ENCODE data around the gene CTDNEP1.

DNA sequence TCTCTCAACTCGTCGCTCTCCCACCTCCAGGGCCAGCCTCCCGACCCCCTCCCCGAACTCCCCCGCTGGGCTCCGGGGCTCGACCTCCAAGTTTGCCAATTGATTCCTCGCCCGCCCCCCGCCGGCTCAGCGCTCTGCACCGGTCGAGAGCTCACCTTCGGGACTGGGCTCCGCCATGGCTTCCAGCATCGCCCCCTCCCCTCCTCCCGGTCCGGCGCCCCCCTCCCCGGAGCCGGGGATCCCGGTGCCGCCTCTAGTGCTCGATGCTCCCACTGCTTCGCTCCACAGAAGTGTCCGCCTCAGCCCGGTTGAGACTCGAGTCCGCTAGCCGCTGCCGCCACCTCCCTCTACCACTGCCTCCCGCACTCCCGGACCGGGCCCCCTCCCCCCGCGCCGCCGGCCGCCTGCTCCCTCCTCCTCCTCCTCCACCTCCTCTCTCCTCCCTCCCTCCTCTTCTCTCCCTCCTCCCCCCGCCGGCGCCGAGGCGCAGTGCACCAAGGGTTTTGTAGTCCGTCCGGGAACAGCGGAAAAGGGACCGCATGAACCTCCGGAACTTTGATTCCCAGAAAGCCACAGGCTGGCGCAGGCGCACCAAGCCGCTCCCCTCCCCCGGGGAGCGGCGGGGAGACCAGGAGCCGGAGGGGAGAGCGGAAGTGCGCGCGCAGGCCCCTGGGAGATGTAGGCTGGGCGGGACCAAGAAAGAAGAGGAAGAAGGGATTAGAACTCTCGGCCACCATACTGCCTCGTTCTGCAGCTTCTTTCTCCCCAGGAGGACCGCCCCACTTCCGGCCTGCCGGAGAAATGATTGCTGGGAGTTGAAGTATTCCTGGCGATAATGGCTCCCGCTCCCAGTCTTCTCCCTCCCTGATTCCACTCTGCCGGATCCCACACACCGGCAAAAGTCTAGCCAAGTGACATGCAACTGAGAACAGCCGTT is 12.2 kb downstream of the CTDNEP1 start, which contains the start of gene PHF23:
- TF ChIP-seq, protein P1, sequence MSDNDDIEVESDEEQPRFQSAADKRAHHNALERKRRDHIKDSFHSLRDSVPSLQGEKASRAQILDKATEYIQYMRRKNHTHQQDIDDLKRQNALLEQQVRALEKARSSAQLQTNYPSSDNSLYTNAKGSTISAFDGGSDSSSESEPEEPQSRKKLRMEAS (IDR thresholded peaks at IDR 0.05): peak; percentile 52; the same call in 1 of the 2 replicates
- TF ChIP-seq YY1 (IDR thresholded peaks at IDR 0.05; ENCODE audit: low read depth): peak; percentile 85
- TF ChIP-seq, protein P2, sequence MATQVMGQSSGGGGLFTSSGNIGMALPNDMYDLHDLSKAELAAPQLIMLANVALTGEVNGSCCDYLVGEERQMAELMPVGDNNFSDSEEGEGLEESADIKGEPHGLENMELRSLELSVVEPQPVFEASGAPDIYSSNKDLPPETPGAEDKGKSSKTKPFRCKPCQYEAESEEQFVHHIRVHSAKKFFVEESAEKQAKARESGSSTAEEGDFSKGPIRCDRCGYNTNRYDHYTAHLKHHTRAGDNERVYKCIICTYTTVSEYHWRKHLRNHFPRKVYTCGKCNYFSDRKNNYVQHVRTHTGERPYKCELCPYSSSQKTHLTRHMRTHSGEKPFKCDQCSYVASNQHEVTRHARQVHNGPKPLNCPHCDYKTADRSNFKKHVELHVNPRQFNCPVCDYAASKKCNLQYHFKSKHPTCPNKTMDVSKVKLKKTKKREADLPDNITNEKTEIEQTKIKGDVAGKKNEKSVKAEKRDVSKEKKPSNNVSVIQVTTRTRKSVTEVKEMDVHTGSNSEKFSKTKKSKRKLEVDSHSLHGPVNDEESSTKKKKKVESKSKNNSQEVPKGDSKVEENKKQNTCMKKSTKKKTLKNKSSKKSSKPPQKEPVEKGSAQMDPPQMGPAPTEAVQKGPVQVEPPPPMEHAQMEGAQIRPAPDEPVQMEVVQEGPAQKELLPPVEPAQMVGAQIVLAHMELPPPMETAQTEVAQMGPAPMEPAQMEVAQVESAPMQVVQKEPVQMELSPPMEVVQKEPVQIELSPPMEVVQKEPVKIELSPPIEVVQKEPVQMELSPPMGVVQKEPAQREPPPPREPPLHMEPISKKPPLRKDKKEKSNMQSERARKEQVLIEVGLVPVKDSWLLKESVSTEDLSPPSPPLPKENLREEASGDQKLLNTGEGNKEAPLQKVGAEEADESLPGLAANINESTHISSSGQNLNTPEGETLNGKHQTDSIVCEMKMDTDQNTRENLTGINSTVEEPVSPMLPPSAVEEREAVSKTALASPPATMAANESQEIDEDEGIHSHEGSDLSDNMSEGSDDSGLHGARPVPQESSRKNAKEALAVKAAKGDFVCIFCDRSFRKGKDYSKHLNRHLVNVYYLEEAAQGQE (IDR thresholded peaks at IDR 0.05; ENCODE audit: low read depth): no peak
- TF ChIP-seq RAD21 (IDR thresholded peaks at IDR 0.05; ENCODE audit: low read depth): no peak
- TF ChIP-seq TCF12 (IDR thresholded peaks at IDR 0.05; ENCODE audit: low read depth): peak; percentile 73
- no peak for TF ChIP-seq TEAD4 (IDR thresholded peaks at IDR 0.05)
- TF ChIP-seq CEBPB (IDR thresholded peaks at IDR 0.05): no peak
- TF ChIP-seq EP300 (IDR thresholded peaks at IDR 0.05; ENCODE audit: borderline replicate concordance): no peak
- peak; percentile 84 for TF ChIP-seq ZBTB7A (IDR thresholded peaks at IDR 0.05; ENCODE audit: low read depth)
- 0 out of 2 replicates have a peak, but pooled peaks have one; percentile 9 for TF ChIP-seq NFIC (IDR thresholded peaks at IDR 0.05)
- peak; percentile 73 for TF ChIP-seq TAF1 (IDR thresholded peaks at IDR 0.05; ENCODE audit: low read depth)
- no peak; the same call in 1 of the 2 replicates for TF ChIP-seq CREB1 (IDR thresholded peaks at IDR 0.05; ENCODE audit: low read depth)
- TF ChIP-seq, protein P3, sequence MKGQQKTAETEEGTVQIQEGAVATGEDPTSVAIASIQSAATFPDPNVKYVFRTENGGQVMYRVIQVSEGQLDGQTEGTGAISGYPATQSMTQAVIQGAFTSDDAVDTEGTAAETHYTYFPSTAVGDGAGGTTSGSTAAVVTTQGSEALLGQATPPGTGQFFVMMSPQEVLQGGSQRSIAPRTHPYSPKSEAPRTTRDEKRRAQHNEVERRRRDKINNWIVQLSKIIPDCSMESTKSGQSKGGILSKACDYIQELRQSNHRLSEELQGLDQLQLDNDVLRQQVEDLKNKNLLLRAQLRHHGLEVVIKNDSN (IDR thresholded peaks at IDR 0.05): peak; percentile 18; the same call in 1 of the 2 replicates
- peak; percentile 54; the same call in 1 of the 2 replicates for TF ChIP-seq EGR1 (IDR thresholded peaks at IDR 0.05)

Measured in Ishikawa (cell line).